A549 (cell line): Measurements from ENCODE around the gene SLC25A17. TPM values are rescaled to one million over a fixed set of nuclear protein-coding genes. Genes with fewer than 3 reads are reported as not detected.

ENCODE experiments used
- ATAC-seq, 2 experiments: fragments of 200-7000 bp in 1 of 2; fragments of >200 bp in 1 of 2; cut with Nextera tagmentation in 1 of 2; cut with Tn5 transposase in 1 of 2; 3 replicates each; pipeline versions ENCODE4 v1.8.0 to v1.9.1; 2018 to 2020; ENCODE audit warnings: mild to moderate bottlenecking in 1 of 2, moderate library complexity in 1 of 2
- CTCF ChIA-PET: fragments of 300-600 bp; sonication (Branson Sonifier 250); formaldehyde crosslinking; extraction: SDS; loops from one replicate; lab custom pipeline; 2021; ENCODE audit warnings: antibody characterized with exemption, inconsistent platforms; lab: Yijun Ruan, JAX
- POLR2A ChIA-PET: fragments of 350-600 bp; formaldehyde crosslinking; extraction: SDS; loops from one replicate; lab custom pipeline; 2021; ENCODE audit warnings: antibody characterized with exemption, inconsistent platforms; lab: Yijun Ruan, JAX
- DNase-seq, 2 experiments: peaks; one replicate each; pipeline versions ENCODE4 v3.0.0 to v3.0.0-alpha.2; 2011 to 2016; ENCODE audit warnings: low read depth in 1 of 2, low spot score in 1 of 2
- FAIRE-seq: peaks from 2 replicates; lab custom pipeline; 2011; peaks lifted over from hg19 to GRCh38; lab: Jason Lieb, UNC
- H3K27ac ChIP-seq, 2 experiments: fragments of >200 bp; sonication (Bioruptor Twin); formaldehyde crosslinking; 3 replicates each; pipeline ENCODE4 v1.5.1; 2016 to 2017
- H3K4me1 ChIP-seq: fragments of >200 bp; sonication (Bioruptor Twin); formaldehyde crosslinking; 3 replicates; pipeline ENCODE4 v1.6.1; 2016
- H3K4me2 ChIP-seq: fragments of >200 bp; sonication (Bioruptor Twin); formaldehyde crosslinking; 3 replicates; pipeline ENCODE4 v1.6.1; 2016
- H3K4me3 ChIP-seq: fragments of >200 bp; sonication (Bioruptor Twin); formaldehyde crosslinking; 3 replicates; pipeline ENCODE4 v1.5.1; 2016
- H3K9me3 ChIP-seq: fragments of >200 bp; sonication (Bioruptor Twin); formaldehyde crosslinking; 3 replicates; pipeline ENCODE4 v1.6.1; 2016
- BHLHE40 ChIP-seq: IDR thresholded peaks from 2 replicates; pipeline ENCODE4 v1.6.1; 2012; ENCODE audit warnings: low read depth, low read length, inconsistent platforms
- EHF ChIP-seq: fragments of 250-450 bp; sonication (Bioruptor Pico); IDR thresholded peaks from 2 replicates; pipeline ENCODE4 v1.5.0; 2020; ENCODE audit warnings: mild to moderate bottlenecking
- FOSL2 ChIP-seq, 2 experiments: fragments of 450-650 bp in 1 of 2; fragments of >200 bp in 1 of 2; sonication (Bioruptor Twin) in 1 of 2; formaldehyde crosslinking; IDR thresholded peaks; 2 replicates each; pipeline versions ENCODE4 v1.5.0 to v1.6.1; 2016 to 2020; ENCODE audit warnings: mild to moderate bottlenecking in 1 of 2, moderate library complexity in 1 of 2
- GATA3 ChIP-seq: IDR thresholded peaks from 2 replicates; pipeline ENCODE4 v1.6.1; 2012; ENCODE audit warnings: borderline replicate concordance
- HDAC2 ChIP-seq: fragments of 200-600 bp; sonication (generic); IDR thresholded peaks from 2 replicates; pipeline ENCODE4 v1.6.1; 2016
- HOXA7 ChIP-seq: fragments of 250-450 bp; sonication (Bioruptor Pico); IDR thresholded peaks from 2 replicates; pipeline ENCODE4 v1.5.0; 2020; ENCODE audit warnings: mild to moderate bottlenecking, moderate library complexity
- HOXB13 ChIP-seq: fragments of 250-450 bp; sonication (Bioruptor Pico); IDR thresholded peaks from 2 replicates; pipeline ENCODE4 v1.5.0; 2020; ENCODE audit warnings: low read depth, mild to moderate bottlenecking, moderate library complexity
- HOXB5 ChIP-seq: fragments of 250-450 bp; sonication (Bioruptor Pico); IDR thresholded peaks from 2 replicates; pipeline ENCODE4 v1.5.0; 2020; ENCODE audit warnings: mild to moderate bottlenecking, moderate library complexity
- KDM5A ChIP-seq: fragments of 200-600 bp; sonication (generic); IDR thresholded peaks from 2 replicates; pipeline ENCODE4 v1.6.1; 2016; ENCODE audit warnings: antibody characterized with exemption, mild to moderate bottlenecking
- MAFK ChIP-seq: fragments of 450-650 bp; IDR thresholded peaks from 2 replicates; pipeline ENCODE4 v1.6.1; 2014; ENCODE audit not compliant: partially characterized antibody
- MAZ ChIP-seq: fragments of 150-350 bp; IDR thresholded peaks from 2 replicates; pipeline ENCODE4 v1.6.1; 2014; ENCODE audit warnings: antibody characterized with exemption, low read depth, low read length, borderline replicate concordance
- NFE2L2 ChIP-seq: fragments of 150-350 bp; conservative IDR thresholded peaks from 2 replicates; pipeline ENCODE4 v1.6.1; 2014; ENCODE audit warnings: low read length
- POLR2A ChIP-seq: IDR thresholded peaks from 2 replicates; pipeline ENCODE4 v1.6.1; 2012; ENCODE audit warnings: mild to moderate bottlenecking, low read length
- RAD21 ChIP-seq, 2 experiments: fragments of >200 bp in 1 of 2; sonication (Bioruptor Twin) in 1 of 2; formaldehyde crosslinking in 1 of 2; IDR thresholded peaks in 1 of 2; conservative IDR thresholded peaks in 1 of 2; 2 replicates in 1 of 2; 3 replicates in 1 of 2; pipeline ENCODE4 v1.6.1; 2012 to 2018; ENCODE audit warnings: inconsistent platforms in 1 of 2
- RARB ChIP-seq: fragments of 250-450 bp; sonication (Bioruptor Pico); IDR thresholded peaks from 2 replicates; pipeline ENCODE4 v1.8.0; 2021; ENCODE audit warnings: mild to moderate bottlenecking, moderate library complexity
- RCOR1 ChIP-seq: fragments of 150-350 bp; IDR thresholded peaks from 2 replicates; pipeline ENCODE4 v1.6.1; 2014; ENCODE audit warnings: antibody characterized with exemption, low read length, low read depth
- RNF2 ChIP-seq: fragments of 200-600 bp; sonication (generic); IDR thresholded peaks from 2 replicates; pipeline ENCODE4 v1.6.1; 2016; ENCODE audit warnings: low read depth, mild to moderate bottlenecking, antibody characterized with exemption, moderate library complexity, borderline replicate concordance
- SREBF2 ChIP-seq: fragments of 450-650 bp; IDR thresholded peaks from 2 replicates; pipeline ENCODE4 v1.6.1; 2014; ENCODE audit warnings: mild to moderate bottlenecking, moderate library complexity
- ZC3H11A ChIP-seq: fragments of 450-650 bp; IDR thresholded peaks from 2 replicates; pipeline ENCODE4 v1.6.1; 2014; ENCODE audit warnings: antibody characterized with exemption, mild to moderate bottlenecking
- ZSCAN20 ChIP-seq: fragments of 250-450 bp; sonication (Bioruptor Pico); IDR thresholded peaks from 2 replicates; pipeline ENCODE4 v1.8.0; 2022; ENCODE audit warnings: mild to moderate bottlenecking, moderate library complexity
- WGBS: methylation state at CpG from one replicate; pipeline ENCODE4 v1.1.6; 2017; ENCODE audit errors: missing lambda C conversion rate; 5-methylcytosine and 5-hydroxymethylcytosine counted together
- polyA plus RNA-seq, 4 experiments: library from polyadenylated mRNA; depleted of rRNA in 3 of 4; stranded (reverse); fragments of >200 nt; fragmentation: RNase III in 1 of 4; extraction: RNeasy Plus Mini Kit Qiagen cat#74134 plus additional on column Dnase treatment in 1 of 4; gene quantifications; 2 replicates in 3 of 4; 3 replicates in 1 of 4; pipeline ENCODE4 v1.2.3, GENCODE V29; 2011 to 2017
- TF ChIP-seq, protein P1 (sequence below): IDR thresholded peaks from 2 replicates; pipeline ENCODE4 v1.6.1; 2012
- TF ChIP-seq, protein P2 (sequence below): fragments of >200 bp; sonication (Bioruptor Twin); formaldehyde crosslinking; IDR thresholded peaks from 3 replicates; pipeline ENCODE4 v1.6.1; 2016
- TF ChIP-seq, protein P3 (sequence below): fragments of 450-650 bp; IDR thresholded peaks from 2 replicates; pipeline ENCODE4 v1.6.1; 2014; ENCODE audit warnings: antibody characterized with exemption
- TF ChIP-seq, protein P4 (sequence below): IDR thresholded peaks from 2 replicates; pipeline ENCODE4 v1.6.1; 2012; ENCODE audit warnings: low read depth, borderline replicate concordance
- TF ChIP-seq, protein P5 (sequence below): fragments of 200-600 bp; sonication (generic); IDR thresholded peaks from 2 replicates; pipeline ENCODE4 v1.6.1; 2016; ENCODE audit warnings: antibody characterized with exemption, mild to moderate bottlenecking, moderate library complexity

The SLC25A17 gene
- polyA plus RNA-seq, 2 of the 4 experiments (the other 2 are of a cell fraction), result 19.9 to 33.7 TPM

DNA sequence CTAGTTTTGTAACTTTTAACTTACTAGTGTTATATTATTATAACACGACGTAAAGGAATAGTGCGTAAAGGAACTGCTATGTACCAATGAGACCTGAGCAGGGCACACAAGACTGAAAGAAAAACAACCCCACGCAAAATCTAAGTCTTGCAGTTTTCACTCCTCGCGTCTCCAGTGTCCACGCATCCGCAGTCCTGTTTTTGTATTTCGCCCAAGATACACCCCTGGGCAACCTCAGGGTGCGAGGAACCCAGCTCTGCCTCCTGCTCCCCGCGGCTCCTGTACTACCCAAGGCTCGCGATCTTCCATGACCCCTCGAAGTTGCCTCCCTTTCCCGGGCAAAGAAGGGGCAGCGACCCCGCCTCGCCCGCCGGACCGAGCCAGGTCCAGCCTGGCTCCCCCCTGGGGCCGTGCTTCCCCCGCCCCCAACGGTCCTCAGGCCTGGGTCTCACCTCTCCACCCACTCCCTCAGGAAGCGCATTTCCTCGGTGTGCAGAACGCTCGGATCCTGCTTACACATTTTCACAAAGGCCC is 36.9 kb upstream of the SLC25A17 start:
- no peaks in the 10 kb centered on the region for H3K9me3 ChIP-seq
- peaks cover 45% of the 10 kb centered on the region for H3K4me1 ChIP-seq
- peak overlapping the region; percentile 99 for H3K4me3 ChIP-seq
- POLR2A ChIA-PET, result interaction anchor here (0.5 to 1.5 kb wide), 6 partner anchors 9 to 367 kb away, joined by 3 to 8 read pairs (median 4); no protein-coding TSS in a partner anchor
- TF ChIP-seq RARB (CRISPR knock-in tag), result no peak
- no peak for TF ChIP-seq NFE2L2
- TF ChIP-seq KDM5A, result no peak
- no peak for TF ChIP-seq MAZ
- TF ChIP-seq RCOR1, result no peak
- no peak for TF ChIP-seq RAD21 (conservative IDR thresholded peaks at IDR 0.05 in 1 of 2, IDR thresholded peaks at IDR 0.05 in 1 of 2)
- TF ChIP-seq, all 56 proteins: peak for 0
- no peak for FAIRE-seq
- peak; percentile 59 to 62 for ATAC-seq
- Histone ChIP-seq H3K27ac (peak overlapping the region; percentile 95 to 97), H3K4me2 (peak overlapping the region; percentile 98)
- under 1% methylated on average over 13 of the region's 29 CpGs for WGBS
- DNase-seq, result peak in 1 of 2 experiments; percentile 19
- CTCF ChIA-PET, result no interaction called here

DNA sequence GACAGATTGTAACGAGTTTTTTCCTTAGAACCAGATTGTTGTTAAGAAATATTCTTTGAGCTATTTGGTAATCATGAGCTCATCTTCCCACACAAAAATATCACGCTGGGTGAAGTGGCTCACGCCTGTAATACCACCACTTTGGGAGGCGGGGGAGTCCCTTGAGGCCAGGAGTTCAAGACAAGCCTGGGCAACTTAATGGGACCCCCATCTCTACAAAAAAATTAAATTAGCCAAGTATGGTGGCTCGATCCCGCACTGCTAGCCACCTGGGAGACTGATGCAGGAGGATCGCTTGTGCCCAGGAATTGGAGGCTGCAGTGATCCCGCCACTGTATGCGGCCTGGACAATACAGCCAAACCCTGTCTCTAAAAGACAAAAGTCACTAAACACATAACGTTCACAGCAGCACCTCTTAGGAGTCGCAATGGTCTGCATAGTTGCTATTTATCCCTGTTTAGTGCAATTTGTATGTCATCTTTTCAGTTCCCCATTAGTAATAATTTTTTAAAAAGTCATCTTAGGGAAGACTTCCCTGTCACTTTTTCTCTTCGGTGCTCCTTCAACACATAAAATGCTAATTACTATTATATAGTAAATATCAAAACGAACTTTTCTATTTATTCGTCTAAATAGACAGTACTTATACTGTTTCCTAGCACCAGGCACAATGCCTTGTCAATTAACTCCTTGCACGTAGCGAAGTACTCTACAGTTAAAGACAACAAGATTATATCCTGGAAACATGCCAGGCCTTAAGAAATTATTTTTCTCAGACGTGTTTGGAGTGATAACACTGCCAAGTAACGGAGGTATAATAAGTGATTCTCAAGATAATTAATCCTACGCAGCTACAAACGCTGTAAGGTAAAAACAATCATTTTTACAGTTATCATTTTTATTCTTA is 36.2 kb upstream of the SLC25A17 start:
- ATAC-seq, result no peak
- Histone ChIP-seq H3K4me1 (peaks cover 46% of the 10 kb centered on the region), H3K9me3 (no peaks in the 10 kb centered on the region), H3K27ac (peak overlapping the region; percentile 95 to 97), H3K4me2 (peak overlapping the region; percentile 98), H3K4me3 (peak overlapping the region; percentile 99)
- TF ChIP-seq HDAC2 (no peak), SREBF2 (no peak), ZC3H11A (no peak), HOXA7 (CRISPR knock-in tag) (no peak), FOSL2 (IDR thresholded peaks at IDR 0.05) (no peak), FOSL2 (CRISPR knock-in tag; IDR thresholded peaks at IDR 0.05) (no peak), HOXB13 (CRISPR knock-in tag) (no peak), MAZ (no peak), POLR2A (no peak), MAFK (no peak), BHLHE40 (no peak), EHF (CRISPR knock-in tag) (no peak), HOXB5 (no peak)
- TF ChIP-seq, protein P1, sequence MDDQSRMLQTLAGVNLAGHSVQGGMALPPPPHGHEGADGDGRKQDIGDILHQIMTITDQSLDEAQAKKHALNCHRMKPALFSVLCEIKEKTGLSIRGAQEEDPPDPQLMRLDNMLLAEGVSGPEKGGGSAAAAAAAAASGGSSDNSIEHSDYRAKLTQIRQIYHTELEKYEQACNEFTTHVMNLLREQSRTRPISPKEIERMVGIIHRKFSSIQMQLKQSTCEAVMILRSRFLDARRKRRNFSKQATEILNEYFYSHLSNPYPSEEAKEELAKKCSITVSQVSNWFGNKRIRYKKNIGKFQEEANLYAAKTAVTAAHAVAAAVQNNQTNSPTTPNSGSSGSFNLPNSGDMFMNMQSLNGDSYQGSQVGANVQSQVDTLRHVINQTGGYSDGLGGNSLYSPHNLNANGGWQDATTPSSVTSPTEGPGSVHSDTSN, result no peak
- TF ChIP-seq, protein P2, sequence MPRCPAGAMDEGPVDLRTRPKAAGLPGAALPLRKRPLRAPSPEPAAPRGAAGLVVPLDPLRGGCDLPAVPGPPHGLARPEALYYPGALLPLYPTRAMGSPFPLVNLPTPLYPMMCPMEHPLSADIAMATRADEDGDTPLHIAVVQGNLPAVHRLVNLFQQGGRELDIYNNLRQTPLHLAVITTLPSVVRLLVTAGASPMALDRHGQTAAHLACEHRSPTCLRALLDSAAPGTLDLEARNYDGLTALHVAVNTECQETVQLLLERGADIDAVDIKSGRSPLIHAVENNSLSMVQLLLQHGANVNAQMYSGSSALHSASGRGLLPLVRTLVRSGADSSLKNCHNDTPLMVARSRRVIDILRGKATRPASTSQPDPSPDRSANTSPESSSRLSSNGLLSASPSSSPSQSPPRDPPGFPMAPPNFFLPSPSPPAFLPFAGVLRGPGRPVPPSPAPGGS, result no peak
- FAIRE-seq, result no peak
- POLR2A ChIA-PET, result interaction anchor here (0.5 kb wide), 2 partner anchors 8 to 294 kb away, joined by 3 to 4 read pairs; no protein-coding TSS in a partner anchor
- 11% methylated on average over 20 of the region's 20 CpGs for WGBS
- no peak for DNase-seq
- CTCF ChIA-PET, result interaction anchor here (1.1 kb wide), 2 partner anchors 32 to 172 kb away, joined by 3 read pairs; no protein-coding TSS in a partner anchor

DNA sequence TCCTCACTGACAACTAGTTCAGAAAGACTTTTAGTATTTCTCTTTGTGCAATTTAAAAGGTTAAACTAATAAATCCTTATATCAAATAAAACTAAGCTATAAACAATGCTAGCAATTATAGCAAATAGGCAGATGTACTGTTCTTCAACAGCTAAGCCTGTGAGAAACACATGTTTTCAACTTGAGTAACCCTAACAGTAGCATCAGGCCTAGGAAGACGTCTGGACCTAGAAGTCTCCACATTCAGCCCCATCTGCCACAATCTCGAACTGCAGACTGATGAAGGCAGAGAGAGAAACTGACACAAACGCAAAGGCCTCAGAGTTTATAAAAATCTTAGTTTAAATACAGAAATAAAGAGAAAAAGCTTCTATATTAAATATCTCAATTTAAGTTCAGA is 34.8 kb upstream of the SLC25A17 start:
- Histone ChIP-seq H3K4me2 (peak overlapping the region; percentile 98), H3K9me3 (no peaks in the 10 kb centered on the region), H3K4me3 (peak overlapping the region; percentile 99; the same call in 1 of the 3 replicates), H3K27ac (0 out of 6 replicates have a peak overlapping the region, but pooled peaks of 1 of the 2 experiments have one; percentile 39), H3K4me1 (peaks cover 47% of the 10 kb centered on the region)
- FAIRE-seq, result no peak
- no peak for ATAC-seq
- CTCF ChIA-PET, result interaction anchor here (1.1 kb wide), 1 partner anchor 171 kb away, joined by 3 read pairs; no protein-coding TSS in a partner anchor
- POLR2A ChIA-PET, result no interaction called here
- no peak for DNase-seq
- 40% methylated on average over 3 of the region's 3 CpGs for WGBS
- TF ChIP-seq ZSCAN20 (CRISPR knock-in tag) (no peak), RAD21 (conservative IDR thresholded peaks at IDR 0.05 in 1 of 2, IDR thresholded peaks at IDR 0.05 in 1 of 2) (no peak), RNF2 (no peak), HDAC2 (no peak), GATA3 (no peak)
- TF ChIP-seq, protein P3, sequence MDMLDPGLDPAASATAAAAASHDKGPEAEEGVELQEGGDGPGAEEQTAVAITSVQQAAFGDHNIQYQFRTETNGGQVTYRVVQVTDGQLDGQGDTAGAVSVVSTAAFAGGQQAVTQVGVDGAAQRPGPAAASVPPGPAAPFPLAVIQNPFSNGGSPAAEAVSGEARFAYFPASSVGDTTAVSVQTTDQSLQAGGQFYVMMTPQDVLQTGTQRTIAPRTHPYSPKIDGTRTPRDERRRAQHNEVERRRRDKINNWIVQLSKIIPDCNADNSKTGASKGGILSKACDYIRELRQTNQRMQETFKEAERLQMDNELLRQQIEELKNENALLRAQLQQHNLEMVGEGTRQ, result no peak
- TF ChIP-seq, protein P4, sequence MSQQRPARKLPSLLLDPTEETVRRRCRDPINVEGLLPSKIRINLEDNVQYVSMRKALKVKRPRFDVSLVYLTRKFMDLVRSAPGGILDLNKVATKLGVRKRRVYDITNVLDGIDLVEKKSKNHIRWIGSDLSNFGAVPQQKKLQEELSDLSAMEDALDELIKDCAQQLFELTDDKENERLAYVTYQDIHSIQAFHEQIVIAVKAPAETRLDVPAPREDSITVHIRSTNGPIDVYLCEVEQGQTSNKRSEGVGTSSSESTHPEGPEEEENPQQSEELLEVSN, result no peak
- TF ChIP-seq, protein P5, sequence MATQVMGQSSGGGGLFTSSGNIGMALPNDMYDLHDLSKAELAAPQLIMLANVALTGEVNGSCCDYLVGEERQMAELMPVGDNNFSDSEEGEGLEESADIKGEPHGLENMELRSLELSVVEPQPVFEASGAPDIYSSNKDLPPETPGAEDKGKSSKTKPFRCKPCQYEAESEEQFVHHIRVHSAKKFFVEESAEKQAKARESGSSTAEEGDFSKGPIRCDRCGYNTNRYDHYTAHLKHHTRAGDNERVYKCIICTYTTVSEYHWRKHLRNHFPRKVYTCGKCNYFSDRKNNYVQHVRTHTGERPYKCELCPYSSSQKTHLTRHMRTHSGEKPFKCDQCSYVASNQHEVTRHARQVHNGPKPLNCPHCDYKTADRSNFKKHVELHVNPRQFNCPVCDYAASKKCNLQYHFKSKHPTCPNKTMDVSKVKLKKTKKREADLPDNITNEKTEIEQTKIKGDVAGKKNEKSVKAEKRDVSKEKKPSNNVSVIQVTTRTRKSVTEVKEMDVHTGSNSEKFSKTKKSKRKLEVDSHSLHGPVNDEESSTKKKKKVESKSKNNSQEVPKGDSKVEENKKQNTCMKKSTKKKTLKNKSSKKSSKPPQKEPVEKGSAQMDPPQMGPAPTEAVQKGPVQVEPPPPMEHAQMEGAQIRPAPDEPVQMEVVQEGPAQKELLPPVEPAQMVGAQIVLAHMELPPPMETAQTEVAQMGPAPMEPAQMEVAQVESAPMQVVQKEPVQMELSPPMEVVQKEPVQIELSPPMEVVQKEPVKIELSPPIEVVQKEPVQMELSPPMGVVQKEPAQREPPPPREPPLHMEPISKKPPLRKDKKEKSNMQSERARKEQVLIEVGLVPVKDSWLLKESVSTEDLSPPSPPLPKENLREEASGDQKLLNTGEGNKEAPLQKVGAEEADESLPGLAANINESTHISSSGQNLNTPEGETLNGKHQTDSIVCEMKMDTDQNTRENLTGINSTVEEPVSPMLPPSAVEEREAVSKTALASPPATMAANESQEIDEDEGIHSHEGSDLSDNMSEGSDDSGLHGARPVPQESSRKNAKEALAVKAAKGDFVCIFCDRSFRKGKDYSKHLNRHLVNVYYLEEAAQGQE, result no peak
